Smooth muscle cell (in vitro differentiated cells): ENCODE measurements around the gene POC1A. TPM values are rescaled to one million over a fixed set of nuclear protein-coding genes. Genes with fewer than 3 reads are reported as not detected.

Source experiments
- DNase-seq: peaks from one replicate; lab custom pipeline; 2025; ENCODE audit not compliant: unreplicated experiment; lab: John Stamatoyannopoulos, UW
- H2AFZ ChIP-seq: fragments of 200-600 bp; sonication (generic); 2 replicates; pipeline ENCODE4 v1.6.0; 2016; ENCODE audit warnings: antibody characterized with exemption, low read depth, mild to moderate bottlenecking
- H3F3A ChIP-seq: fragments of 200-600 bp; sonication (generic); 2 replicates; pipeline ENCODE4 v1.6.0; 2017; ENCODE audit warnings: antibody characterized with exemption, low read depth
- H3K27ac ChIP-seq: fragments of 200-600 bp; sonication (generic); 2 replicates; pipeline ENCODE4 v1.5.1; 2016; ENCODE audit warnings: low read depth, mild to moderate bottlenecking
- H3K27me3 ChIP-seq: fragments of 200-600 bp; sonication (generic); 2 replicates; pipeline ENCODE4 v1.6.1; 2016; ENCODE audit warnings: low read depth, mild to moderate bottlenecking
- H3K36me3 ChIP-seq: fragments of 200-600 bp; sonication (generic); 2 replicates; pipeline ENCODE4 v1.5.1; 2016; ENCODE audit warnings: low read depth
- H3K4me1 ChIP-seq: fragments of 200-600 bp; sonication (generic); 2 replicates; pipeline ENCODE4 v1.5.1; 2016; ENCODE audit warnings: low read depth
- H3K4me2 ChIP-seq: fragments of 200-600 bp; sonication (generic); 2 replicates; pipeline ENCODE4 v1.6.0; 2016; ENCODE audit warnings: mild to moderate bottlenecking
- H3K4me3 ChIP-seq: fragments of 200-600 bp; sonication (generic); 2 replicates; pipeline ENCODE4 v1.5.1; 2016; ENCODE audit warnings: mild to moderate bottlenecking
- H3K79me2 ChIP-seq: fragments of 200-600 bp; sonication (generic); 2 replicates; pipeline ENCODE4 v1.6.0; 2016; ENCODE audit warnings: low read depth, mild to moderate bottlenecking
- H3K9ac ChIP-seq: fragments of 200-600 bp; sonication (generic); 2 replicates; pipeline ENCODE4 v1.6.0; 2016; ENCODE audit warnings: low read depth
- H3K9me3 ChIP-seq: fragments of 200-600 bp; sonication (generic); replicated peaks from 2 replicates; pipeline ENCODE4 v1.5.1; 2016; ENCODE audit warnings: low read depth
- H4K20me1 ChIP-seq: fragments of 200-600 bp; sonication (generic); 2 replicates; pipeline ENCODE4 v1.6.0; 2016; ENCODE audit warnings: low read depth
- CTCF ChIP-seq: fragments of 200-600 bp; sonication (generic); IDR thresholded peaks from 2 replicates; pipeline ENCODE4 v1.5.1; 2017; ENCODE audit warnings: borderline replicate concordance, mild to moderate bottlenecking, antibody characterized with exemption; ENCODE audit not compliant: insufficient read depth, poor library complexity, severe bottlenecking
- WGBS: methylation state at CpG from one replicate; pipeline ENCODE4 v1.1.7; 2016; ENCODE audit warnings: low lambda C conversion rate; 5-methylcytosine and 5-hydroxymethylcytosine counted together
- polyA plus RNA-seq: library from polyadenylated mRNA; unstranded; fragments of >200 nt; fragmentation: Nextera tagmentation; extraction: Ambion mirVana; gene quantifications from 2 replicates; pipeline ENCODE4 v1.2.1, GENCODE V29; 2016
- total RNA-seq: library from RNA; depleted of rRNA; stranded (reverse); fragments of >200 nt; gene quantifications from 2 replicates; pipeline ENCODE4 v1.2.3, GENCODE V29; 2014

The POC1A gene
- total and polyA plus RNA-seq, 2 experiments from 2014 or later = 1.8 to 7.9 TPM

GRCh38 chr3:52086461-52086860 lies 67.8 kb downstream of the POC1A start:
- H3K9me3 ChIP-seq = no peaks in the 10 kb centered on the region
- H3K36me3 ChIP-seq = no peaks in the 10 kb centered on the region
- H4K20me1 ChIP-seq = no peaks in the 10 kb centered on the region
- H3K4me2 ChIP-seq = no peak overlapping the region
- H3K27ac ChIP-seq = no peak overlapping the region
- peaks cover 37% of the 10 kb centered on the region for H3K4me1 ChIP-seq
- peaks cover 31% of the 10 kb centered on the region for H3F3A ChIP-seq
- H3K9ac ChIP-seq = no peak overlapping the region
- H2AFZ ChIP-seq = no peak overlapping the region
- no peak for TF ChIP-seq CTCF
- no peaks in the 10 kb centered on the region for H3K79me2 ChIP-seq
- H3K4me3 ChIP-seq = no peak overlapping the region
- WGBS = 92% methylated on average over 6 of the region's 6 CpGs
- DNase-seq = no peak
- H3K27me3 ChIP-seq = no peaks in the 10 kb centered on the region

DNA sequence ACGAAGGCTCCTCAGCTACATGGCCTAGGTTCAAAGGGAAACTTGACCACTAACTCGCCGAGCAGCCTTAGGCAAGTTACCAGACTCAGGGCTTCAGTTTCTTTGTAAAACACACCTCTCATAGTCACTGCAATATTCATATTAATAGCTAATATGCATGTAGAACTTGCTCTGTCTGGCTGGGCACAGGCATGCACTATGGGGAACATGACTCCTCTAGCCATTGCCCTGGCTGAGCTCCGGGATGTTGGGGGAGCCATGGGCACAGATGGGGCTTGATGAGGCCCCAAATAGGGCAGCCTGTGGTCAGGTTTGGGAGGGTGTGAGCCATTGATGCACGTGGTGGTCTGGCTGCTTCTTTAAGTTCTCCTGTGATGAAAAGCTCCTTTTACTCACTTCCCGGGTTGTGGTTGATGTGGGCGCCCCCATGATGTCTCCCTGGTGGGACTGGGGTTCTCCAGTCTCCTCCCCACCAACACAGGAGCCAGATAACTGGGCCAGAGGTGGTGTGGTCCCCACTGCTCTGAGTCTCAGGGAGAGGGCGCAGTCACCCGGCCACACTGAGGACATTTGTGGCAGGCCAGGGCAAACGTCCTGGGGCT lies 68.4 kb downstream of the POC1A start:
- H3F3A ChIP-seq = peaks cover 26% of the 10 kb centered on the region
- no peaks in the 10 kb centered on the region for H3K79me2 ChIP-seq
- no peaks in the 10 kb centered on the region for H3K36me3 ChIP-seq
- H3K4me2 ChIP-seq = no peak overlapping the region
- peaks cover 30% of the 10 kb centered on the region for H3K4me1 ChIP-seq
- H3K9me3 ChIP-seq = no peaks in the 10 kb centered on the region
- no peak for TF ChIP-seq CTCF
- H2AFZ ChIP-seq = no peak overlapping the region
- DNase-seq = no peak
- no peak overlapping the region for H3K9ac ChIP-seq
- no peaks in the 10 kb centered on the region for H4K20me1 ChIP-seq
- H3K4me3 ChIP-seq = no peak overlapping the region
- H3K27ac ChIP-seq = no peak overlapping the region
- WGBS = 85% methylated on average over 10 of the region's 10 CpGs
- H3K27me3 ChIP-seq = no peaks in the 10 kb centered on the region

DNA sequence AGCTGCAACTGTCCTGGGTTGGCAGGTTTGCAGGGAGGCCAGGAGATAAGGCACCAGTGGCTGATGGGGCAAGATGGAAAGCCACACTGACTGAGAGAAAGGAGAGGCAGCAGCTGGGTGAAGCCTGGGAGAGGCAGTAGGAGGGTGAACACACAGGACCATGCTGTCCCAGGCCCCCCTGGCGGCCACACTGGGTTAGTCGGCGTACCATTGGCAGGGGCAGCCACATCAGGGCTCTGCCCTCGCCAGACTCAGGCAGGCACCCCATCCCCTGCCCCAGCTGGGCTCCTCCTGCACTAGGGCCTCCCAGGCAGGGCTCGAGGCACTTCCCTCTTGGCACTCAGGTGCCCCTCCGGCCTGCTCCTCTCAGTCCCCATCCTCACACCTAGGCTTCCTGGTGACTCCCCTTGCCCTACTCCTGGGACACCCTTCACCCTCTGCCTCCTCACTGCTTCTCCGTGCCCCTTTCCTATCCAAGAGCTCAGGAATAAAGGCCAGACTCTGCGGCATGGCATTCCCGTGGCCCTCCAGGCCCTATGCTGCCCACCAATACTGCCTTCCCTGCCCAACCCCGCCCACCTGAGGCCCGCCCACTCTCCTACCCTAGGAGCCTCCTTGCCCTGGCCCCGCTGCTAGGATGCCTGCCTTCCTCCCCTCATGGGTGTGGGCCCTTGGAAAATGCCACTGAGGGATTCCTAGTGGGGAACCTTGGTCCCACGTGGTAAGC lies 69.1 kb downstream of the POC1A start:
- DNase-seq = no peak
- no peaks in the 10 kb centered on the region for H3K9me3 ChIP-seq
- H3K36me3 ChIP-seq = no peaks in the 10 kb centered on the region
- H4K20me1 ChIP-seq = no peaks in the 10 kb centered on the region
- no peak overlapping the region for H3K27ac ChIP-seq
- 79% methylated on average over 13 of the region's 13 CpGs for WGBS
- H3K27me3 ChIP-seq = no peaks in the 10 kb centered on the region
- H3K4me3 ChIP-seq = no peak overlapping the region
- TF ChIP-seq CTCF = no peak
- no peaks in the 10 kb centered on the region for H3K79me2 ChIP-seq
- H3K9ac ChIP-seq = no peak overlapping the region
- peaks cover 27% of the 10 kb centered on the region for H3K4me1 ChIP-seq
- peaks cover 22% of the 10 kb centered on the region for H3F3A ChIP-seq
- no peak overlapping the region for H3K4me2 ChIP-seq
- H2AFZ ChIP-seq = no peak overlapping the region
